GM19452 (cell line): ENCODE measurements around the gene FAM217A.

Experiments used
- ATAC-seq: cut with Tn5 transposase; IDR thresholded peaks from one replicate; pipeline ENCODE4 v1.9.1; 2021; ENCODE audit not compliant: unreplicated experiment

The FAM217A gene

DNA sequence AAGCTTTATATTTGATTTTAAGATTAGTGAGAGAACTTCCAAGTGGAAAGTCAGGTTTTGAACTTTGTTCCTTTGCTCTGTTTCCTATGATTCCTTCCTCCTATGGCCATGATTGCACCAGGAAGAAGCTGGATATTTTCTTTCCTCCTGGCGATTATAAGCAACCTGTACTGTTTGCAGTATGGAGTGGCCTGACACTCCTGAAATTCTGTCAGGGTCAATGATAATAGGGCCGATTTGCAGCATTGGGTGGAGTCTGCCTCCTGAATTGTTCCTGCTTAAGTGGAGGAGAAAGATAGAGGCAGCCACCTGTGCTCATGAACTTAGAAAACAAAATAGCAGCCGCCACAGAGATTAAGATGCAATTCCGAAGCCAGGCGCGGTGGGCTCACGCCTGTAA lies 9.8 kb upstream of the FAM217A start:
- ATAC-seq: no peak

DNA sequence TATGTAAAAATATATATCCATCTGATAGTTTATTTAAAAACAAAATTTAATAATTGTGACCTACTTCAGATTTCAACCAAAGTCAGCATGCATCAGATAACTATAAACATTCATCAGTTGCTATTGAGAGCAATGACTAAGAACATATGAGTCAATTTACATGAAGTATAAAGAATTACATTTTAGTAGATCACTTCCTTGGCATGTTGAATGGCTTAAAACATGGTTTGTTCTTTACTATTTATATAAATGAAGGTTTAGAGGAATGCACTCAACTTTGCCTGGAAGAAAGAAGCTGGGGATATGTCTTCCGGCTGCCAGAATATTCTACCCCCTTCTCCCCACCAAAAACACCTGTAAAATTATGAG lies 6.4 kb upstream of the FAM217A start:
- no peak for ATAC-seq

DNA sequence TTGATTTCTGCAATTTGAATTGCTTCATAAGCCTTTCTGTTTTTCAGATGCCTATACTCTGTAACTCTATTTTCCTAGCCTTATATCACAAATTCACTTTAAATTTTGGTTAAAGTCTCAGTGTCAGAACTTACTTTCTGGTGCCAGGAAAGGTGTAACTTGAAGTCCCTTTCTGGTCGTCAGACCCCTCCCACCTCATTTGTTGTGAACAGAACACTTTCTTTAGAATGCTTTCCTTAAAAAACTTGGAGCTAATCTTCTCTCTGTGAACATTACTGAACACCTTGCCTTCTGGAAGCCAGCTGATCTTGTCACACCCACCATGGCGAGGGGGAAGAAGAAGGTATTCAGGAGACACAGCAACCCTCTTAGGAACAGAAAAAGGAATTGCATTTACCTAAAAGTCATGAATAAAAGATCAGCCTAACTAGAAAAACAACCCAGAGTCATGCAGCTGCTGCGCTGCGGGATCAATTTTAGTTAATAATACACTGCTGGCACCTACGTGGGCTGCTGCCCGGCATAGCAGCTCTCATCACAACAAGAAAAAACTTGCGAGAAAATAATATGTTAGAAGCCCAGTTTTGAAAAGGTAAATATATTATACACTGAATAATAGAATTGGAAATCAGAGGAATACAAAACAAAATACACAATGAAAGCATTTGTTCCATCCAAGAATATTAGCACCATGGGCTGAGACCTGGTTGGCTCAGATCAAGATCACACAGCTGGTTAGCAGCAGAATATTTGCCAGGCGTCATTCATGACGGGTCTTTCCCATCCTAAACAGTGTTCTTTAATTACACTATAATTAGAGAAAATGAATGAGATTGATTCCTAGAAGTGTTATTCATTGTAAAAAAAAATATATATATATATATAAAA lies 5.8 kb upstream of the FAM217A start:
- ATAC-seq: no peak

DNA sequence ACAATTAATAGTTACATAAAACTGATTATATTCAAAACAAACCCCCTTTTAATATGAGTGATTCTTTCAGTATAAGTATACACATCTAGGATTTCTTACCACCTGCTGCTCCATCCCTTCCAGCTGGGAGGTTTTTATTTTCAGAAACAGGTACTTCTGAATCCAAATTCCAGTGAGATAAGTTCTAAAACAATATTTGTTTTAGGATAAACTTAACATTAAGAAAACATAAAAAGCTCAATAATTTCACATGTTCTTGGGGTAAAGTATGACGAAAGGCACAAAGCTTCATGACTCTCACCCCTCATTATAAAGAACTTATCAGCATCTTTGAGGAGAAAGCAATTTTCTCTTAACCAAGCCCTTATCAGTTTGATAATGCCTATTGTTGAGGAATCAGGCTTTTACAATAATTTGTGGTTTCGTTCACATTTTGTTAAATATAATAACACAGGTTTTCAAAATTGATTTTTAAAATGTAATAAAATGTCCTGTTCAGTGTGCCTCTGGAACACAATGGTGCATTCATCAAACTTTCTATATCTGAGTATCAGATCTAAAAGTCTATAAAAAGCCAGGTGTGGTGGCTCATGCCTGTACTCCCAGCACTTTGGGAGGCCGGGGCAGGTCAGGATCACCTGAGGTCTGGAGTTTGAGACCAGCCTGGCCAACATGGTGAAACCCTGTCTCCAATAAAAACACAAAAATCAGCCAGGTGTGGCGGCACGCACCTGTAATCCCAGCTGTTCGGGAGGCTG lies 4.3 kb downstream of the FAM217A start:
- no peak for ATAC-seq

DNA sequence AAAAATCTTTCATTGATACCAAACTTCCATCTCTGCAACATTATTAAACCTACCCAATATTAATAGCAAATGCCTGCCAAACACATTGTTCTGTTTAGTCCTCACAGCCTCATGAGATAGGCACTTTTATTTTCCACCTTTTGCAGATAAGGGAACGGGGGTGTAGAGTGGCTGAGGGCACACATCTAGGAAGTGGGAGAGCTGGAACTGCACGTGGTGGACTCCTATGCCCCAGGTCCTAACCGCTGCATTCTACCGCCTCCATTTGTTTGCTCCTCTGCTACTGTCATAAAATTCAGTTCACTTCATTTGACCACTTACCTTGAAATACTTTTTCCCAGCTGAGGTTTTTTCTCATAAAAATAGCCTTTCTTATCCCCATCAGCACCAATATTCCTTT lies 7.6 kb downstream of the FAM217A start:
- ATAC-seq: no peak

DNA sequence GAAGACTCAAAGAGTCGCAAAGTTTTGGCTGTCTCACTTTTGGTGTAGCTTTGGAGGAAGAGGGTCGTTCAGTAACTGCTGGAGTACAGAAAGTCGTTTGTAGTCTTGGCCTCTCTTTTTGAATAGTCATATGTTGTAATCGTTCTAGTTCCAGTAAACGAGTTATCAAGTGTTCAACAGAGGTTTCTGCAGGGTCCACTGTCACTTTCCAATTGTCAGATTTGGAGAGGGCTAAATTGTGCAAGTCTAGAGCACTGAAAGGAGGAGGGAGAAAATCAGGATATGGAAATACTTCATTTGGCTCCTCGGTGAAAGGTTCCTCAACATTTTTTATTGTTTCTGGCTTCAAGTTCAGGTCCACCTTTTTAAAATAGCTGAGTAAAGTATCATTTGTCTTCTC lies 9.7 kb downstream of the FAM217A start:
- no peak for ATAC-seq

DNA sequence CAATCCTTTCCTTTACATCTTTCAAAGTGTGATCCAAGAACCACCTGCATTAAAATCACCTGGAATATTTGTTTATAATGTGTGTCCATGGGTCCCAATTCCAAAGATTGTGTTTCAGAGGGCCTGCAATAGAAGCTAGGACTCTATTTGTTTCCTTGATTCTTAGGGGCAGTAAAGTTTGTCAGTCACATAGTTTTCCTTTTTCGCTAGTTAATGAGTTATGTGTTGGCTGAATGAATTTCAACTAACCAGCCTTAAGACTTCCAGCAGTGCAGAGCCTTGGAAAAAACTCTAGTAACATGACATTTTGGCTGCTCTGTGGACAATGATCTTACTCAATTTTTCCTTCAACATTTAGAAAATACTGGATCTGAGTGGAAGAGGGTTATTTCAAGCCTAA lies 11.3 kb downstream of the FAM217A start:
- no peak for ATAC-seq

DNA sequence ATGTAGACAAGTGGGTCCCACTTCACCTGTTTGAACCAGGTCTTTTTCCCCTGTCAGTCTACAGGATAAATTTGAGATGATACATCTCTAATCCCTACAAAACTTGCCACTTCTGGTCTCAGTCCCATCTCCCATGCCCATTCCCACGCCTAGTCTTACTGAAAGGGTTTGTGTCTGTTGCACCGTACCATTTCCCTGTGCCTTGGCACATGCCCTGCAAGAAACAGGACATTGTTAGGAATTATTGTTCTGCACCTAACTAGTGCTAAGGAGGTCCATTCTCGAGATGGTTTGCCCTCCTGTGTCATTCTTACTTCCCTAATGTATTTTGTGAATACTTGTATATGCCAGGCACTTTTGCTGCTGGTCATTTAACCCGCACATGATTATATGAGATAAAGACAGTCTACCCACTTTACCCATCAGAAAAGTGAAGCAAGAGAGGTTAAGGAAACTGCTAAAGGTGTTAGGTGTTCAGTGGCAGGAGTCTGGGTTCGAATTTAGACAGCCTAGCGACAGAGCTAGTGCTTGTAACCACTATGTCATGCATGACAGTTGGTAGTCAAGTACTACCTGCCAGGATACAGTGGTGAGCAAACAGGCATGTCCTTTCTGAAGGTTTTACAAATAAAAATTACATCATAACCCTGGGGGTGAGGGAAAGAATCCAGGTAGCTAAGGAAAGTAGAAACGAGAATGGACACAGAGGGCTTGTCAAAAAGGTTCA lies 12.7 kb downstream of the FAM217A start:
- no peak for ATAC-seq

DNA sequence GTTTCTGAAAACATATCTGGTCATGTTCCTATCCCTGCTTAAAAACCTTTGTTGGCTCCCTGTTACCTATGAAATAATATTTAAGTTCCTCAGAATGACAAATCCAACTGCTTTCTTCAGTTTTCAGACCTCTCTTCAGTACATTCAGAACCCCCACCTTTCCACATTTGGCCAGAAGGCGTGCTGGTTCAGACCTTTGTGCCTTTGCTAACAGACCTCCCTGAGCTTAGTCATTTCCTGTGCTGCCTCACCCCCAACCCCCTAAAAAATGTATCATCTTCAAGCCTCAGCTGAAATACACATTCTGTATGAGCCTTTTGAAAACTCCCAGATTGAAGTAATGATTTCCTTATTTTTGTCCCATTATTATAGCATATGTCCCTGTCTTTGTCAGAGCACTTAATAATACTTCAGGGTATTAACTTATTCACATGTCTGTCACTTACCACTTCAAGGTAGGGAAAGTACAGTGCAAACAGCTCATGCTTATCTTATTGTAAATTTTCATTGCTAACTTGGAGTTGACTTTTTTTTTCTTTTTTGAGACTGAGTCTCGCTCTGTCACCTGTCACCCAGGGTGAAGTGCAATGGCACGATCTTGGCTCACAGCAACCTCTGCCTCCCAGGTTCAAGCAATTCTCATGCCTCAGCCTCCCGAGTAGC lies 19.7 kb downstream of the FAM217A start:
- ATAC-seq: no peak

DNA sequence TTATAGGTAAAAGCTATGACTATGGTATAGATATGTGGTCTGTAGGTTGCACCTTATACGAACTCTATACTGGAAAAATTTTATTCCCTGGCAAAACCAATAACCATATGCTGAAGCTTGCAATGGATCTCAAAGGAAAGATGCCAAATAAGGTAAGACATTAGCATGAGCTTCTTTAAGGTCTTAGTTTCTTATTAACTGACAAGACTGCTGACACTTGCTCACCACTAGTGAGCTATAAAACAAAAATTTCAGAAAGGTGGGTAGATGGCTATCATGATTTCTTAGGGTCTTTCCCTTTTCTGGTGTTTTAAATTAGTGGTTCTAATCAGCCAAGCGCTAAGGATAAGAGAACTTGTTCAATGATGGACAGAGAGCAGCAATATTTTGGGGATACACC lies 21.9 kb downstream of the FAM217A start:
- ATAC-seq: no peak

DNA sequence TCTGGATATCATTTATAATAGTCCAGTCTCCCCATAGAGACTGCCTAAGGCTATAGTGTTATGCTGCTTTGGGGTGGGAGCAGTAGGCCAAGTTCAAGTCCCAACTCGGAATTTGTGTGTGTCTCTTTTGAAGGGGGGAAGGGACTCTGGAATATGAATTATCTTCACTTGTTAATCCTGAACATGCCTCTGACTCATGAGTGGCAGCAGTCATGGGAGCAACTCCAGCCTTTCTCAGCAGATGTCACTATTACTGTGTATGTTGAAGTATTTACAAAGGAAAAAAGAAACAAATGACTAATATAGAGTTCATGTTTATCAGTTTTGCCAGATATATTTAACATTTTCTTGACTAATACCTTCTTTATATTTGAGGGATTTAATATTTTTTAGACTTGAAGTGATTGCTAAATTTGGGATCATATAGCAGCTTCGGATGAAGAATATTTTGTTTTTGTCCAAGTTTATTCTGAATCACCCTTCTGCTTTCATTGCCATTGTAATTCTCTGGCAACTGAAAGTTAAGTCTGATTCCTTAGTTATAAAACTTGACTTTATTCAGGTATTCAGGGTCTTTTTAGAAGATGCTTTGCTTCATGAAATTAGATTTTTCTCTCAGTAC lies 23.4 kb downstream of the FAM217A start:
- no peak for ATAC-seq

DNA sequence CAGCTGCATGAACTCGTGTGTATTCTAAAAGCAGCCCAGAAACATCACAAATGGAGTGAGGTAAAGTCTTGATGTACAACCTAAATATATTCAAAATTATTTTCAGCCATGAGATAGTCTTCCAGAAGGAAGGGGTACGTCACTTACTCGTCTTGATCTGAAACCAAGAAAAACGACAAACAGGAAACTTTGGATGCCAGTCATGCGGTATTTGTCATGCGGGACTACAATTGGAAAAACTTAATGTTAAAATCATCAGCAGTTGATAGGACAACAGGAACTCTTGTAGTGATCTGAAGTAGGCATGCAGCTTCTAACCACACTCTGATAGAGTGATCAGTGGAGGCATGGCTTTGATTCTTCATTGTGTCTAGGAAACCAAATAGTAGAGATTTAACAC lies 29.7 kb downstream of the FAM217A start:
- ATAC-seq: no peak

DNA sequence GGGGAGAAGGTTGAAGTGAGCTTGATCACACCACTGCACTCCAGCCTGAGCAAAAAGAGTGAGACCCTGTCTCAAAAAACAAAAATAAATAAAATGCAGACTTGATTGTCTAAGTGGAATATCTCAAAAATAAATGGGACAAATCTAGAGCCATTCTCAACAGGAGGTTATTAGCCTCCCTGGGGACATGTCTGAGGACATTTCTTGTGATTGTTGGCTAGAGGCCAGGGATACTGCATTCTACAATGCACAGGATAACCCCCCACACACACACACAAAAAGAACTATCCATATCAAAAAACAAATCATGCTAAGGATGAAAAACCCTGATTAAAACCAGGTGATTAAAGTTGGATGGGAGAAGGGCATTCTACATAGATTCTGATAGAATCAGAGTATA lies 37.5 kb downstream of the FAM217A start:
- ATAC-seq: no peak

DNA sequence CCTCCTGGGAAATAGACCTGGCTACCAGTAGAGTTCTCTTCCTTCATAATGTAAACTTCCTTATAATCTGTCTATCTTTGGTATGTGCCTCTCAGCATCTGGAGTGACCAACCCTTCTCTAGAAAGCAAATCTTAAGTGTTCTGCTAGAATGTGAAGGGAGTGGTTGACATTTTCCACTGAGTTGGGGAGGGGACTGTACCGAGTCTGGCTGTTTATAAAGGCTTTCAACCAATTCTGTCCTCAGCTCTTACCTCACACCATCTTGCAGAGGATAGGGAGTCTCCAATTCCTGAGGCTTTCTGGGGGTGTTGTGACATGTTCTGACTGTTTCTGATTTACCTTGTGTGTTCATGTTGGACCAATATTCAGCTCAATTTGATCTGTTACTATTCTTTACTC lies 39.6 kb downstream of the FAM217A start:
- no peak for ATAC-seq

DNA sequence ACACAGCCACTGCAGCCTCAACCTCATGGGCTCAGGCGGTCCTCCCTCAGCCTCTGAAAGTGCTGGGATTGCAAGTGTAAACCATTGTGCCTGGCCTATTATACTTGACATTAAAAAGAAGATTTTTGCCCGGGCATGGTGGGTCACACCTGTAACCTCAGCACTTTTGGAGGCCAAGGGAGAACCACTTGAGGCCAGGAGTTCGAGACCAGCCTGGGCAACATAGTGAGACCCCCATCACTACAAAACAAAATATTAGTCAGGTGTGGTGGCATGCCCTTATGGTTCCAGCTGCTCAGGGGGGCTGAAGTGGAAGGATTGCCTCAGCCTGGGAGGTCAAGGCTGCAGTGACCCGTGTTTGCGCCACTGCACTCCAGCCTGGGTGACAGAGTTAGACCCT lies 42.4 kb downstream of the FAM217A start:
- ATAC-seq: no peak

DNA sequence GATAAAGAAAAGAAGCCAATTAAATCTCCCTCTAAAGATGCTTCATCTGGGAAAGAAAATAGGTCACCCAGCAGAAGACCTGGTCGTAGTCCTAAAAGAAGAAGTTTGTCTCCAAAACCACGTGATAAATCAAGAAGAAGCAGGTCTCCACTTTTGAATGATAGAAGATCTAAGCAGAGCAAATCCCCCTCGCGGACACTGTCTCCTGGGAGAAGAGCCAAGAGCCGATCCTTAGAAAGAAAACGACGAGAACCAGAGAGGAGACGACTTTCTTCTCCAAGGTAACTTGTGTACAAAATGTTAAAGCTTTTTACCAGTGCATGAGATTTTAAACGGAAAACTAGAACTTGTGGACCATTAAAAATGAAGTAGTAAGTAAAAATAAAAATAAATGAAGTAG lies 46.5 kb downstream of the FAM217A start:
- no peak for ATAC-seq

DNA sequence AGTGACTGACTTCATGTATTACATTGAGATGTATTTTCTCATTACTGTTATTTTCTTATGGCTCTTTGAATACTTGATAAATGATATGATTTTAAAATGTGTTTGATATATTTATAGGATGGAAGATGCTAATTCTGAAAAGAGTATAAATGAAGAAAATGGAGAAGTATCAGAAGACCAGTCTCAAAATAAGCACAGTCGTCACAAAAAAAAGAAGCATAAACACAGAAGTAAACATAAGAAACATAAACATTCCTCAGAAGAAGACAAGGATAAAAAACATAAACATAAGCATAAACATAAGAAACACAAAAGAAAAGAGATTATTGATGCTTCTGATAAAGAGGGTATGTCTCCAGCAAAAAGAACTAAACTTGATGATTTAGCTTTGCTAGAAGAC lies 47.5 kb downstream of the FAM217A start:
- ATAC-seq: no peak

DNA sequence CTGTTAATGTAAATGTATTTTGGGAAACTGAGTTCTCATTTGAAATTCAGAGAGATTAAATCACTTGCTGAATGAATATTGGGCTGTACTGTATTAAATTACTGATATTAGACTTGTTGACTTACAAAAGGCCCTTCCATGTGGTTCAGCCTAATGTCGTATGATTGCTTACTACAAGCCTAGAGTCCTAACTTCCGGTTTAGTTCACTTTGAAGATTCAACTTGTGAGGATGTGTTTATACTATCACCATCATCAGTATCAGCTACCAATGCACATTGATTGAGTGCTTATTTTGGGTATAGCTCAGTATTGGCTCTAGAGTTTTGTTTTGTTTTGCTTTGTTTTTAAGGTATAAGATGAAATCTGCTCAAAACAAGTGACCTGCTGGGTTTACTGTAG lies 48.3 kb downstream of the FAM217A start:
- ATAC-seq: no peak

DNA sequence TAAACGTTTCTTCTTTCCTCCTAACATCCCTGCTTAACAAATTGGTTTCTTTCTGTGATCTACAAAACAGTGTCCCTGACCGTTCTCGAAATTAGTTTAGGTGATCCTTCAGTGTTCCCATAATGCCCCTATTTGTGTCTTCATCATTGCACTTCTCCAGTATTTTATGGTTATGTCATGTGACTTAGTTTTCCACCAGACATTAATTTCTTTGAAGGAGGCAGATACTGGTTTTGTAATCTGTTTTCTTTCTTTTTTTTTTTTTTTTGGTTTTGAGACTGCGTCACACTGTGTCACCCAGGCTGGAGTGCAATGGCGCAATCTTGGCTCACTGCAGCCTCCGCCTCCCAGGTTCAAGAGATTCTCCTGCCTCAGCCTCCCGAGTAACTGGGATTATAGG lies 49.2 kb downstream of the FAM217A start:
- ATAC-seq: no peak

DNA sequence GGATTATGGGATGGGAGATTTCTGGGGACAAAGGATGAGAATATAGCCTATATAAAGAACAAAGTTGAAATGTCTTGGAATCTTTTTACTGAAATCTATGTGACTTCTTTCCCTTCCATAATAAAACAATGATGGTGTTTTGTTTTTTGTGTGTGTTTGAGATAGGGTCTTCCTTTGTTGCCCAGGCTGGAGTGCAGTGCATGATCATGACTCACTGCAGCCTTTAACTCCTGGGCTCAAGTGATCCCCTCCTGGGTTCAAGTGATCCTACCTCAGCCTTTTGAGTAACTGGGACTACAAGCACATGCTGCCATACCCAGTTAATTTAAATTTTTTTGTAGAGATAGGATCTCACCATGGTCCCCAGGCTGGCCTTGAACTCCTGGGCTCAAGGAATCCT lies 50.9 kb downstream of the FAM217A start:
- ATAC-seq: no peak

DNA sequence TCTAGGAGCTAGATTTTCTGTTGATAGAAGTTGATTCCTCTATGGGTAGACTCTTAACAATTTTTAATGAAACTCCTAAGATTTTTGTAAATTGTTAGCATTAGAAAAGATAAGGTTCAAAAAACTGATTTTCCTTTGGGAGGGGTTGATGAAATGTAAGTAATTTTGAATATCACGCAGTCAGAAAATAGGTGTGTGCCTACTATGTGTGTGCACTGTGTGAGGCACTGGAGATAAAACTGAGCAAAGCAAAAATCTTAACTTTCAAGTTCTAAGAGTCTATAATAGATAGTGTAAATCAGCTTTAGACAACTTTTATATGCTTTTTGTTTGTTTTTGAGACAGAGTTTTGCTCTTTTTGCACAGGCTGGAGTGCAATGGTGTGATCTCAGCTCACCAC lies 53.3 kb downstream of the FAM217A start:
- no peak for ATAC-seq
